SK-N-SH treated with all-trans-retinoic acid at 6 μM for 48 hours (cell line): ENCODE data around the gene LUC7L3.

Source experiments
- BACH2 ChIP-seq: fragments of 250-450 bp; sonication (Bioruptor Pico); IDR thresholded peaks from 2 replicates; pipeline ENCODE4 v1.9.0; 2021; ENCODE audit warnings: mild to moderate bottlenecking, borderline replicate concordance
- CREB5 ChIP-seq: fragments of 250-450 bp; sonication (Bioruptor Pico); IDR thresholded peaks from 2 replicates; pipeline ENCODE4 v1.5.1; 2020; ENCODE audit warnings: low read depth, mild to moderate bottlenecking, moderate library complexity
- CSDC2 ChIP-seq: fragments of 250-450 bp; sonication (Bioruptor Pico); IDR thresholded peaks from 2 replicates; pipeline ENCODE4 v1.5.0; 2020; ENCODE audit warnings: mild to moderate bottlenecking, moderate library complexity
- CSRNP3 ChIP-seq: fragments of 250-450 bp; sonication (Bioruptor Pico); IDR thresholded peaks from 2 replicates; pipeline ENCODE4 v1.5.1; 2021; ENCODE audit warnings: mild to moderate bottlenecking, moderate library complexity
- PATZ1 ChIP-seq: fragments of 250-450 bp; sonication (Bioruptor Pico); IDR thresholded peaks from 2 replicates; pipeline ENCODE4 v1.8.0; 2020; ENCODE audit warnings: mild to moderate bottlenecking, moderate library complexity, borderline replicate concordance
- POU6F1 ChIP-seq: fragments of 250-450 bp; sonication (Bioruptor Pico); IDR thresholded peaks from 2 replicates; pipeline ENCODE4 v1.8.0; 2021; ENCODE audit warnings: low read depth, mild to moderate bottlenecking, moderate library complexity, borderline replicate concordance
- PPARA ChIP-seq: fragments of 250-450 bp; sonication (Bioruptor Pico); IDR thresholded peaks from 2 replicates; pipeline ENCODE4 v1.5.0; 2020; ENCODE audit warnings: mild to moderate bottlenecking, borderline replicate concordance
- RARB ChIP-seq: fragments of 250-450 bp; sonication (Bioruptor Pico); IDR thresholded peaks from 2 replicates; pipeline ENCODE4 v1.8.0; 2021; ENCODE audit warnings: mild to moderate bottlenecking, moderate library complexity
- SNAI2 ChIP-seq: fragments of 250-450 bp; sonication (Bioruptor Pico); IDR thresholded peaks from 2 replicates; pipeline ENCODE4 v1.5.0; 2020; ENCODE audit warnings: mild to moderate bottlenecking, moderate library complexity
- TCF4 ChIP-seq: fragments of 250-450 bp; sonication (Bioruptor Pico); IDR thresholded peaks from 2 replicates; pipeline ENCODE4 v1.8.0; 2021; ENCODE audit warnings: mild to moderate bottlenecking, moderate library complexity, borderline replicate concordance
- TOX ChIP-seq: fragments of 250-450 bp; sonication (Bioruptor Pico); IDR thresholded peaks from 2 replicates; pipeline ENCODE4 v1.8.0; 2021; ENCODE audit warnings: mild to moderate bottlenecking, moderate library complexity, borderline replicate concordance
- TSHZ2 ChIP-seq: fragments of 250-450 bp; sonication (Bioruptor Pico); IDR thresholded peaks from 2 replicates; pipeline ENCODE4 v1.5.0; 2020; ENCODE audit warnings: mild to moderate bottlenecking, moderate library complexity
- ZNF565 ChIP-seq: fragments of 450-650 bp; formaldehyde crosslinking; conservative IDR thresholded peaks from 2 replicates; pipeline ENCODE4 v1.5.0; 2020; ENCODE audit warnings: low read depth, mild to moderate bottlenecking, moderate library complexity
- ZNF8 ChIP-seq: fragments of 450-650 bp; formaldehyde crosslinking; IDR thresholded peaks from 2 replicates; pipeline ENCODE4 v1.5.0; 2020; ENCODE audit warnings: mild to moderate bottlenecking, moderate library complexity

GRCh38 chr17:50798424-50799288 lies 79.3 kb downstream of the LUC7L3 start:
- no peak for TF ChIP-seq CREB5 (CRISPR knock-in tag)
- TF ChIP-seq RARB (CRISPR knock-in tag), result no peak
- no peak for TF ChIP-seq POU6F1 (CRISPR knock-in tag)
- no peak for TF ChIP-seq CSDC2
- TF ChIP-seq PATZ1 (CRISPR knock-in tag), result no peak
- no peak for TF ChIP-seq ZNF8 (CRISPR knock-in tag)
- no peak for TF ChIP-seq TOX (CRISPR knock-in tag)
- no peak for TF ChIP-seq ZNF565 (CRISPR knock-in tag)
- no peak for TF ChIP-seq SNAI2
- no peak for TF ChIP-seq CSRNP3 (CRISPR knock-in tag)
- TF ChIP-seq TCF4 (CRISPR knock-in tag), result no peak
- TF ChIP-seq BACH2 (CRISPR knock-in tag), result no peak
- no peak for TF ChIP-seq PPARA (CRISPR knock-in tag)
- no peak for TF ChIP-seq TSHZ2 (CRISPR knock-in tag)
